PFSK-1 (cell line): Measurements from ENCODE around the gene ADSL.

Source experiments
- FOXP2 ChIP-seq: optimal IDR thresholded peaks from 2 replicates; pipeline ENCODE3; 2011; ENCODE audit warnings: borderline replicate concordance, control low read depth, inconsistent platforms; ENCODE audit not compliant: insufficient read depth; ENCODE audit errors: extremely low read length, extremely low read depth
- POLR2AphosphoS5 ChIP-seq: IDR thresholded peaks from 2 replicates; pipeline ENCODE4 v1.6.1; 2012; ENCODE audit warnings: low read depth, mild to moderate bottlenecking, control low read depth, low read length, moderate library complexity
- REST ChIP-seq, 2 experiments: IDR thresholded peaks; 2 replicates each; pipeline versions ENCODE4 v1.6.1 to v1.8.0; 2011 to 2012; ENCODE audit warnings: low read depth in 2 of 2, low read length in 2 of 2, control low read depth in 1 of 2, inconsistent platforms in 1 of 2, mild to moderate bottlenecking in 1 of 2, moderate library complexity in 1 of 2; ENCODE audit not compliant: insufficient read depth in 1 of 2
- SIN3A ChIP-seq: IDR thresholded peaks from 2 replicates; pipeline ENCODE4 v1.6.1; 2012; ENCODE audit warnings: mild to moderate bottlenecking, low read length, moderate library complexity, borderline replicate concordance; ENCODE audit not compliant: insufficient read depth
- TAF1 ChIP-seq: IDR thresholded peaks from 2 replicates; pipeline ENCODE4 v1.6.1; 2012; ENCODE audit warnings: low read length, control low read depth, borderline replicate concordance; ENCODE audit not compliant: insufficient read depth

The ADSL gene

GRCh38 chr22:40430991-40431390, 84.7 kb downstream of the ADSL start:
- no peak for TF ChIP-seq POLR2AphosphoS5
- no peak for TF ChIP-seq REST (IDR thresholded peaks at IDR 0.05; ENCODE audit: insufficient read depth in 1 of 2, low read depth in 2 of 2, low read length in 2 of 2)
- no peak for TF ChIP-seq FOXP2
- no peak for TF ChIP-seq SIN3A
- no peak for TF ChIP-seq TAF1

GRCh38 chr22:40432157-40432556, 85.9 kb downstream of the ADSL start:
- TF ChIP-seq REST (IDR thresholded peaks at IDR 0.05; ENCODE audit: insufficient read depth in 1 of 2, low read depth in 2 of 2, low read length in 2 of 2) (no peak), FOXP2 (no peak), TAF1 (no peak), POLR2AphosphoS5 (no peak), SIN3A (no peak)

- TF ChIP-seq TAF1 (no peak), SIN3A (no peak), POLR2AphosphoS5 (no peak), REST (IDR thresholded peaks at IDR 0.05; ENCODE audit: insufficient read depth in 1 of 2, low read depth in 2 of 2, low read length in 2 of 2) (no peak), FOXP2 (no peak)
Observed at GRCh38 chr22:40432625-40433024, 86.3 kb downstream of the ADSL start.

- TF ChIP-seq POLR2AphosphoS5, result no peak
- no peak for TF ChIP-seq TAF1
- no peak for TF ChIP-seq SIN3A
- no peak for TF ChIP-seq REST (IDR thresholded peaks at IDR 0.05; ENCODE audit: insufficient read depth in 1 of 2, low read depth in 2 of 2, low read length in 2 of 2)
- no peak for TF ChIP-seq FOXP2
Observed at GRCh38 chr22:40433416-40434090, 87.3 kb downstream of the ADSL start.

GRCh38 chr22:40434106-40434505, 87.8 kb downstream of the ADSL start:
- TF ChIP-seq FOXP2, result no peak
- TF ChIP-seq TAF1, result no peak
- no peak for TF ChIP-seq REST (IDR thresholded peaks at IDR 0.05; ENCODE audit: insufficient read depth in 1 of 2, low read depth in 2 of 2, low read length in 2 of 2)
- TF ChIP-seq POLR2AphosphoS5, result no peak
- TF ChIP-seq SIN3A, result no peak
